Stimulated activated CD4-positive, alpha-beta T cell treated with anti-CD3 and anti-CD28 coated beads, Interleukin-4, amount 100 ng/mL, for 1 hour (primary cell): ENCODE data around the gene SLC44A1.

Experiments
- DNase-seq: peaks from one replicate; pipeline ENCODE4 v3.0.0-alpha.2; 2020

Gene SLC44A1

DNA sequence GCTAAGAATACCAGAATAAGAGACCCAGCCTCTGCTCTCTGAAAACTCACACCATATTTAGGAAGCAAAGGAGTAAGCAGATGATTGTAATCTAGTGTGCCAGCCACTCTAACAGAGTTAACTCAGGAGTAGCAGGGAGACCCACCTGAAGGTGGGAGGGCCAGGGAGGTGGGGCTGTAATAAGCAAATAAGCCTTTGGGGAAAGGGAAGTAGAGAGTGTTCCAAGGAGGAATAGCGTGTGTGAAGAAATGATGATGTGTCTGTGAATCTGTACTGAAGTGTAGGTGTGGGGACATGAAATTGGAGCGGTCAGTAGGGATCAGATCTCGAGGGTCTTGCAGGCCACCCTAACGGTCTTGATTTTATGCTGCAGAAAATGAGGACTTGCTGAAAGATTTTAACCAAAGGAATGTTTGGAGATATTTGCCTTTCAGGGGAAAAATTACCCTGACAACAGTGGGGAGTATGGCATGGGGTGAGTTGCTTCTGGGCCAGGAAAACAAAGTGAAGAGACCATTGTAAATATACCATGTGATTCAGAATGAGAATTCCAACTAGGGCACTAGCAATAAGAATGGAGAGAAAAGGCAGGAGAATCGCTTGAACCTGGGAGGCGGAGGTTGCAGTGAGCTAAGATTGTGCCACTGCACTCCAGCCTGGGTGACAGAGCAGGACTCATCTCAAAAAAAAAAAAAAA lies 159.2 kb downstream of the SLC44A1 start:
- no peak for DNase-seq

DNA sequence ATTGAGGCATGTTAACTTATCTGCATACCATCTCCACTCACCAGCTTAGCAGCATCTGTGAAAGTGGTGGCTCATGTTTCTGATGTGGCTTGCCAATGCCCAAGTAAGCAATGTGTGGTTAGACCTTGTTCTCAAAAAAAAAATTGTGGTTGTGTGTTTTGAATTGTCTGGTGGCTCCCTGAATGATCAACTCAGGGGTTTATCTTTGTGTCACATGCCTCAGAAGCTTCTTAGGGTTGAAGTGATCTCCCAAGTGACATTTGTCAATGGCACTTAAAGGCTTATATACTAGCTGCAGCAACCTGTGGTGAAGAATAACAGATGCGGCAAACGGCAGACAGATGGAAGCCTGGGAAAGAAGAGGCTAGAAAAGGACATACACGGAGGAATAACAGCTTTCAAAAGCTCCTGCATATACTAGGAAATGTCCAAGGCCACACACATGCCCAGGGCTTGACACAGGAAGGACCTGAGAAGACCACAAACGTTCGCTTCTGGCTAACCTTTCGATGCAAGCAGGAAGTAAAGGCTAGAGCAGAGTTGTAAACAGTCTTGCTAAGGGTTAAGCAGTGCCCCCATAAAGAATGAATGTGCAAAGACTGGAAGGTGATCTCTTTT lies 161.2 kb downstream of the SLC44A1 start:
- DNase-seq: no peak

DNA sequence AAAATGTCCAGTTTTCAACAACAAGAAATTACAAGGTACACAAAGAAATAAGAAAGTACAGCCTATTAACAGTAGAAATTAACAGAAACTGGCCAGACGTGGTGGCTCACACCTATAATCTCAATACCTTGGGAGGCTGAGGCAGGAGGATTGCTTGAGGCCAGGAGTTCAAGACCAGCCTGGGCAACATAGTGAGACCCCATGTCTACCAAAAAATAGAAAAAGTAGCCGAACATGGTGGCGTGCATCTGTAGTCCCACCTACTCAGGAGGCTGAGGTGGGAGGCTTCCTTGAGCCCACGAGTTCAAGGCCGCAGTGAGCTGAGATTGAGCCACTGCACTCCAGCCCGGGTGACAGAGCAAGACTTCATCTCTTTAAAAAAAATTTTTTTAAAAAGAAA lies 161.9 kb downstream of the SLC44A1 start:
- DNase-seq: no peak

DNA sequence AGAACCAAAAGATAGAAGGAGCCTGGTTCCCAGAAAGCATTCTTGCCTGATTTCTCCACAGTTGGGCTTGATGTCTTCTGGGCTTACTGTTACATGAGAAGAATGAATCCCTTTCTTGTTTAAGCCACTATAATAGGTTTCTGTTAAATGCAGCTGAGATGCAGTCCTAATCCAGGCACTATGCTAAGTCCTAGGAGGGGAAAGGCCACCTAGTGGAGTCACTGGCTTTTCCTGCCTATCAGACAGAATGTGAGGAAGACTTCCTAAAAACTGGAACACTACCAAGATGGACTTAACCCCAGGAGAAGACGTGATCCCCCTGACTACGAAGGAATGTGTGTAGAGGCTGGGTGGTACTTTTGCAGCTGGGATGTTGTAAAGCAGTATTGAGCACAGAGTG lies 169.1 kb downstream of the SLC44A1 start:
- no peak for DNase-seq

DNA sequence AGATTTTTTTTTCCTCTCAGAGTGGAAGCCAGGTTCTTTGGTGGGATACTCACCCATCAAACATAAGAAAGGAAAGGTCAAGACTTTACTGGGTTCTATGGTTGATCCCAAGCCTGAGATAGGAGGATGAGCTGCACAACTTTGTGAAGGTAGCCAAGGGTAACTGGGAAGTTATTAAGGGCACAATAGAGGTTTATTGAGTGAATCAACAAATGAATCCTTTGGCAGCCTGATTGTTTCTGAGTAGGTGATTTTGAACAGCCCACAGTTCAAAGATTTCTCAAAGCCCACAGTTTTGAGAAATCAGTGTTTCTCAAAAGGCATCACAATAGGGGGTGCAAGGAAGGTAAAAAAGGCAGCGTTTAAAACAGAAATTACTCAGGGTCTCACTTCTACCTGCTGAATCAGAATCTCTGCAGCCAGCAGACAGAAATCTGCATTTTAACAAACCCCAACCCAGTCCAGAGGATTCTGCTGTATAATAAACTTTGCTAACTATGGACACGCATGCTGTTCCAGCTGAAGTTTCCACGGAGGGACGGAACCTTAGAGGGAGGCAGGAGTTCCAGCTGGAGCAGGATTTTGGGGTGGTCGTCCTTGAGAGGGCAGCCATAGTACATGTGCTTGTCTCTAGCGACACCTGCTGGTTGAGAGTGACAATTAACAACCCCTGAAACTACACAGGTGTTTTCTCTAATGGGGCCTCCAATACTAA lies 170.7 kb downstream of the SLC44A1 start:
- DNase-seq: peak; percentile 35

DNA sequence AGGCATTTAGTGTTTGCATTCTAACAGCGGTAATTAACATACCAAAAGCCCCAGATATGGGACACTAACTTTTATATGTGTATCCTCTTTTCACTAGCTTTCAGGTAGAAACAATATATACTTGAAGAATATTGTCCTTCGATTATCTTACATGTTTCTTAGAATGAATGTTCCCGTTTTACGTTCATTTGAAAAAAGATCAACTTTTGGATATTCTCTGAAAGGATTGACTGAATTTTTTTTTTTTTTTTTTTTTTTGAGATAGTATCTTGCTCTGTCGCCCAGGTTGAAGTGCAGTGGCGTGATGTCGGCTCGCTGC lies 171.2 kb downstream of the SLC44A1 start:
- no peak for DNase-seq

DNA sequence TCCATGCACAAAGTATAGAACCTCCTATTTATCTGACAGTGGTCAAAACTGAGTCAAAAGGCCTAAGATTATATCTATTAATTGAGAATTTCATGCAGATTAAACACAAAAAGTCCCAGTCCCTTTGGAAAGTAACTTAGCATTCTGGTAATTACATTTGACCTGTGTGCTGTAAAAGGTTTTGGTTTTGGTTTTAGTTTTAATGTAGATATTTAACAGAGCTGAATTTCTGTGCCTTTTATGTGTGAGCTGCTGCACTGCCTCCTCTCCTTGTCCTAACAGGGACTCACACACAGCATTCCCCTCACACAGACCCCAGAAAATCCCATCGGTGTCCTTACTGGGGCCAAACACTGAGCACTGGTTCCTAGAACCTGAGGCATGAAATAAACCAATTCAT lies 172.4 kb downstream of the SLC44A1 start:
- no peak for DNase-seq

DNA sequence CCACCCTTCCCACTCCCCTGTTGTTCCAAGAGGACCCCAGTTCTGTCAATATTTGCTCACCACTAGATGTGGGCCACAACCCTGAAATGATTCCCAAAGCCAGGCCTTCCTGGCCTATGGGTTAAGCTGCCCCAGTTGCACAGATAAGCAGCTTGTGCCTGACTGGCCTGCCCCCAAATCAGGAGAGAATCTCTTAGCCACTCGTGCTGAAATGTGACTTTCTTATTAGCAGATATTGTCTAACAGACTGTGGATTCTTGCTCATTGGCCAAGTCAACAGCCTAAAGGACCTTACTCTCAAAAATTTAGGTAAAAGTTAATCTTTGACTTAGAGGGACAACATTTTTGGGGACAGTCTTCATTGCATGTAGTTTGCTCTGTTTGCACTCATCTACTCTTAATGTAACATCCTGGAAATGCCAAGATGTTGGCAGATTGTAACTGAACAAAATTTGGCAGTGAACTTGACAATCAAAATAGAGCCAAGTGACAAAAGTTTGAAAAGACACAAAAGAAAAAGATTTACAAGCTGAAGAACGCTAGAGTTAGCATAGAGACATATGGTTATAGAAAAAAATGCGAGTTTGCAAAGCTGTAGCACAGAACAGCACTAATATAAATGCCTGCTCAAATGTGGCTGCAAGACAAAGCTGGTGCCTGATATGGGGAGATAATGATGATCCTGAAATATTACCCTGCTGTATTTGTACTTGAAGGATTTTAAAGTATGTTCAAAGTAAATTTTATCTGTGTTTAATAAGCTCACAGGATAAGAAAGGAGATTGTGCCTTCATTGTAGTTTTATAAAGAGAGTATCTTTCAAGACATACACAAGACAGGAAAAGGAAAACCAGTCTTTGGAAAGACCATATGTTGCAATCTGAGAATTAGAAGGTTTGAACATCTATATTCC lies 174.4 kb downstream of the SLC44A1 start:
- DNase-seq: no peak

DNA sequence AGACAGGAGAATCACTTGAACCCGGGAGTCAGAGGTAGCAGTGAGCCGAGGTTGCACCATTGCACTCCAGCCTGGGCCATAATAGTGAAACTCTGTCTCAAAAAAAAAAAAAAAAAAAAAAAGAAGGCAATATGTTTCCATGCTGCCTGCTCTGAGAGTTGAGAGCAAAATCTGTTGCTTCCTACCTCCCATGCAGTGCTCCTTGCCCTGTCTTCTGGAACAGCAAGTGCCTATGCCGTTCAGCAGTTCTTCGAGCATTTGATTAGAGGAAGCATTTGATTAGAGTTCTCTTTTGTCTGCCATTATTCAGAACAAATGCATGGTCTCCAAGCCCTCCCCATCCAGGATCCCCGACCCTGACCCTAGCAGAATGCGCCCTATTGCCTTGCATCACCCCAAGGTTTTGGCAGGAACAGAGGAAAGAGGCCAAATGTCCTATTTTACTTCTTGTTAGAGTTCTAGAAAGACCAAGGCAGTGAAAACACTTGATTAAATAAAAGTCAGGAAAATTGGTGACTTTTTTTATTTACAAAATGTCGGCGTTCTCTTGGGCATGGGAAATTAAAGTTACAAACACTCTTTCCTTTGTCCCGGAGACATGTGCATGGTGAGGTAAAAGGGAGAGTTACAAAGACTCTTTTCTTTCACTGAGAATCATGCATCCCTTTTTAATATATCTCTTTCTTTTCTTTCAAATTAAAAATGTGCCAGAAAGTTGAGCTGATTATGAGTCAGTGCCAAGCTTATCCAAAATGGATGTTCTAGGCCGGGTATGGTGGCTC lies 175.6 kb downstream of the SLC44A1 start:
- DNase-seq: no peak

DNA sequence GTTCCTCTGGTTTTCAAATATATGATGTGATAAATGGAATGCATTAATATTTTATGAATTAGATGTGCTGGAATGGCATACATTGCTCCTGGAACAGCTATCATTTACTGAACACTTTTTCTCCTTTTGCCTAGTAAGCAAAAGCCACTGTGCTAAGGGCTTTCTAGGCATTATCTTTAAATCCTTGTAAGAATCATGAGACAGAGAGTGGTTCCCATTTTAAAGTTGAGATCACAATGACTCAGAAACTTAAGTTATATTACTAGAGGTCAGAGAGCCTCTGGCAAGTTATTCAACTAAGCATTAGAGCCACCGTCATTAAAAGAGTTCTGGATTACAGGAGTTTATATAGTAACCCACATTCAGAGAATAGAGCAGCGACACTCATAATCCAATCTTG lies 176.7 kb downstream of the SLC44A1 start:
- DNase-seq: no peak

DNA sequence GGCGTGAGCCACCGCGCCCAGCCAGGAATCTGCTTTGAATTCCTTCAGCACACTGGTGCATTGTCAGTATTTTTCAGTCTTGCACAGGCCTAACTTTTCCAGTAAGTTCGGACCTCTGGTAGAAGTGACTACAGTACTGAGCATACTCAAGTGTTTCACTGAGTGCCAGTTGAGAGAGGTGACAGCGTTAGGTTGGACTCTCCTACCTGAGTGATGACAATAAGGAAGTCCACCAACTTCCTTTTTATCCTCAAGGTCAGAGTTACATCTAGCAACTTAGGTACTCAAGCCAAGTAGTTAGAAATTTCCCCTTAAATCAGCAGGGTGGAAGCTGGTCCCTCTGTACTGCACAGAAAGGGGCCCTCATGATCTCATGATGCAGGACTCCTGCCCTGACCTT lies 177.4 kb downstream of the SLC44A1 start:
- no peak for DNase-seq

DNA sequence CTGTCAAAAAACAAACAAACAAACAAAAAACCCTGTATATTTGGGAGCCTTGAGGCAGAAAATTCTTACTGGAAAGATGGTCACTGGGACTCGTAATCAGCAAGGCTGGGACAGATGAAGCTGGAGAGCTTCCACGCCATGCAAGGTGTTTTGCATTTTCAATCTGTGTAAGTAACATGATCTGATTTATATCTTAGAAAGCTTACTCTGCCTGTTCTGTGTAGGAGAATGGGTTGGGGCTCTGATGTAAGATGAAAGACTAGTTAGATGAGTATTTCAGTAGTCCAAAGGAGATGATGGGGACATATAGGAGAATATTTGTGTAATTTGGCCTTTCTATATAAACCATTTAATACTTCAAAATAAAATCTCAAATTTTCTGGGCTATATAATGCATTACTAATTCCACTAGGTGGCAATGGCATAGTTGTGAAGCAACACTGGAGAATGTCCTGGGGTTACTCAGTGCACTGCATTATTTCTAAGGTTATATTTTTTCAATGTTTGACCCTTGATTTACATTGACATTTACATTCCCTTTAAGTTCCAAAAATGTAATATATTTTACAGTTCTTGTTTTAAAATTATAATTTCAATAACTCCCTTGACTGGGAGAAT lies 181.5 kb downstream of the SLC44A1 start:
- DNase-seq: no peak

DNA sequence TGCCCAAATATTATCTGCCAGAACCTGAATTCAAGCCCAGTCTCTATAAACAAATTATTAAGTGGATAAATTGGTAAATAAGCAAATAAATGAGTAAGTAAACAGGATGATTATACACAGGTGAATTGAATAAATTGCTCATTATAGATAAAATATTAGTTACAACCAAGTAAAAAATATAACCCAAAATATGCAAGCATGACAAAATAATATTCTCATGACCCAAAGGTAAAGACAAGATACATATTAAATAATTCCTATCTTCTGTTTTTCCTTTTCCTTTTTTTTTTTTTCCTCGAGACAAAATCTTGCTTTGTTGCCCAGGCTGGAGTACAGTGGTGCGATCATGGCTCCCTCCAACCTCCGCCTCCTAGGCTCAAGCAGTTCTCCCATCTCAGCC lies 182.2 kb downstream of the SLC44A1 start:
- DNase-seq: no peak

DNA sequence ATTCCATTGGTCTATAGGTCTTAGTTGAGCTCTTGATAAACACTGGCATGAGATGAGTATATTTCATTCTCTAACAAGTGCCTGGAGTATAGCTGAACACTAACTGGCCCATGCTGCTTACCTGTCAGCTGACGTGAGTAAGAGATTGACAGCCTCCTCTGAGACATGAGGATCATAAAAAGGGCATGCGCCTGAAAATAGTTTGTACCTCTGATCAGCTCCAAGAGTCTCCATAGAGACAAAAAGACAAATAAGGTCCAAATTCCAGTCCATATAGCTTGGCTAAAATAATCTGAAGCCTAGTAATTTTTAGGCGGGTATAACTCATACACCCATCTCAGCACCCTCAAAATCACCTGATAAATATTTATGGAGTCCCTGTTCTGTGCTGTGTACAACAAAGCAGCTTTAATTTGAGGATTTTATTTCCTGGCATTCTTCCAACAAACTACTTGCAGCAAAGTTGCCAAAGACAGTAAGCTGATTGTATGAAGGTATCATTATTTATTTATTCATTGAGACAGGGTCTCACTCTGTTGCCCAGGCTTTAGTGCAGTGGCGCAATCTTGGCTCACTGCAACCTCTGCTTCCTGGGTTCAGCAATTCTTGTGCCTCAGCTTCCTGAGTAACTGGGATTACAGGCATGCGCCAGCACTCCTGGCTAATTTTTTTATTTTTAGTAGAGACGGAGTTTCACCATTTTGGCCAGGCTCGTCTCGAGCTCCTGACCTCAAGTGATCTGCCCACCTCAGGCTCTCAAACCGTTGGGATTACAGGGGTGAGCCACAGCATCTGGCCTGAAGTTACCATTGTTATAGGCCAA lies 187.2 kb downstream of the SLC44A1 start:
- no peak for DNase-seq

DNA sequence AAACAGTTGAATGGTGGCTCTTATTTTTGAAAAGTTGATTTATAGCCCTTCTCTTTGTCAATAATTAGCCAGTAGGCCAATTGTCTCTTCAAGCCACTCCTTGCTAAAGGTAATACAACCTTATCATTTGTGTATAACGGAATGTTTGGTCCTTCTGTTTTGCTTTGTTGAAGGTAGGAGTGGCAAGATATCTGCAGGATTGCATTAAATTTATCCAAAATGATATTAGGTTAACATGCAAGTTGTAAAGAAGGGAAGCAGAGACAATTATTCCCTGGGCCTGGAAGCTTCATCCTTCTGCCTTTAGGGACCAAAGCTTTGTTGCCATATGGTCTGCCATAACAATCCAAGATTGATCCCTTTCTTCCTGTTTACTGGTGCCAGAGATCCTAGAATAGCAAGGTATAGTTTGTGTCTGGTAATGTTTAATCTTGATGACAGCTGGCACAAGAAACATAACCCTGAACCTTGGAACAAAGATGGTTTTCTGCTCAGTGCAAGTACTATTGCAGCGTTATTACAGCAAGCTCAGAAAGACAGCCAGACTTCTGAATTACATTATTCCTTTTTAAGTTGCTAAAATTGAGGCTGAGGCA lies 187.9 kb downstream of the SLC44A1 start:
- DNase-seq: no peak

DNA sequence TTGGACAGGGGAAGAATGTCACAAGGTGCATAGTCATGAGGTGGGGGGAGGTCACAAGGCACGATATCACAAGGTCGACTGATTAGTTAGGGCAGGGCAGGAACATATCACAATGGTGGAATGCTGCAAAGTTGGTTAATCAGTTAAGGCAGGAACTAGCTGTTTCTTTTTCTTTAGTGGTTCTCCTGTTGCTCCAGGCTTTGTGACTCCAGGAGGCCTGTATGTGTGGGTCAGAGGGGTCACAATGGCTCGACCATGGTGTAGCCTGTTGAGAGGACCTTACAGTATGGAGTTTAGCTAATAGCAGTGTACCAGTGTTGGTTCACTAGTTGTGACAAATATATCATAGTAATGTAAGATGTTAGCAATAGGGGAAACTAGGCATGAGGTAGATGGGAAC lies 191.0 kb downstream of the SLC44A1 start:
- no peak for DNase-seq

DNA sequence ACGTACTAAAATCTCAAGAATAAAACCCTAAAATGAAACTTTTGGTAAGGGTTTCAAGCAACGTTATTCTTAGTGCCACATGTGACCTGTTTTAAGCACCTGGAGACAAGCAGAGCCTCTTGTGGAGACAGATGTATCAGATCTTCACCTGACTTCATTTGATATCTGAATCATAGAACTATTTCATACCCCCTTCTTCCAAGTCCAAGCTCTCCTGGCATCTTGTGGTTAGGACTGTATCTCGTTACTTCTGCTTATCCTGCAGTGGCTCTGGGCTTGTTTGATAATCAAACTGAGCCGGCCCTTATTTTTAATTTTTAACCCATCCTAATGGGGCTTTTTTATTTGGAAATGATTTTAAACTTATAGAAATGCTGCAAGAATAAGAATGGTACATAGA lies 192.3 kb downstream of the SLC44A1 start:
- no peak for DNase-seq

DNA sequence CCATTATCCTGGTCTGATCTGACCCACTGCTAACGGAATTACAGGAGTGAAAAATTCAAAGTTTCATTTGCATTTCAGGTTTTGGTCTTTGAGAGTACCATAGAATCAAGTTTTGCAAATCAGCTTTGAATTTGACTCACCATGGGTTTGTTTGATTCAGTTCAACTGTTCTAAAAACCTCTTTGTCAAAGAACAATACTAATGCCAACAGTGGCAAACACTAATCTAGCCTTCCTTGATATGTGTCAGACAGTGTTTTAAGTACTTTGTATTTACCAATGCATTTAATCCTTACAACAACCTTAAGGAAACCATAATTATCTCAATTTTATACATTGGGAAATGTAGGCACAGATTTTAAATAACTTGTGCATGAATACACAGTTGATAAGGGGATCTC lies 193.3 kb downstream of the SLC44A1 start:
- no peak for DNase-seq

DNA sequence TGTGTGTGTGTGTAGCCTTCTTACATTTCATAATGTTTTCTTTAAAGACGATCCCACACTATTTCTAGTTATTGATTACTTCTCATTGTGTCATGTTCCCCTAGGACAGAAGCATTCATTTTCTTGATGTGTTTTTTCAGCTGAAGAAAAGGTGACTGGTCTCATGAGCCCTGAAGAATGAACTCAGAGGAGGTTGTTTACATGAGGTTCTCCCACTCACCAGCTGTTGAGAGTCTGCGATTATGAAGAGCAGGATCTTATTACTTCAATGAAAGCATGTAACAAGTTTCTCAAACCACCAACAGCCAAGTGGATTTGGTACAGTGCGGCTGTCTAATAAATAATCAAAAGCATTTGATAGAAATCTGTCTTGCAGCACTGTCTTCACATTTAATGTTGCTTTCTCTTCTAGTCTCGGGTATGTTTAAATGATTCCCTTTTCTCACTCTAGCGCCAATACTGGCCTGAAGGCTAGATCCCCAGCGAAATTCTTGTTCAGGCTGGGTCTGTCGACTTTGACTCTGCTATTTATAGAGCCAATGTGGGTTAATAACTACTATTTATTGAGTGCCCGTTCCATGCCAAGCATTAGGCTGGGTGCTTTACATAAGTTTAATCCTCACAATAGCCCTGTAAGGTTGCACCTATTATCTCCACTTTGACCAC lies 193.8 kb downstream of the SLC44A1 start:
- no peak for DNase-seq

DNA sequence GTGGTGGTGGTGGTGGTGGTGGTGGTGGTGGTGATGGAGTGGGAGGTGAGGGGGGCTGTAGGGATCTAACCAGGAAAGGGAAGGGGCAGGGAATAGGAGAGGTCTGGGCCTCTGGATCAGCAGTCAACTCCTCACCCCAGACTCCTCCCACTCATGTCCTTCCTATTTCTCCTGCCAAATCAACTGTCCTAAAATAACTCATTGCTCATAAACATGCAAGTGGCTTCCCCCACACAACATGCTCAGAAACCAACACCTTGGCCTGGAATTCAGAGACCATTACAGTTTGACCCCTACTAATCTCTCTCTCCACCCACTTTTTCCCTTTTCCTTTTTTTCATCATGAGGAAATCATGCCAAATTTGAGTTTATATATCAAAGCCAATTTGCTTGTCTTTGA lies 195.0 kb downstream of the SLC44A1 start:
- no peak for DNase-seq
